Measurements from ENCODE around the gene GORAB. TPM values are rescaled to one million over a fixed set of nuclear protein-coding genes. Genes with fewer than 3 reads are reported as not detected.

The GORAB gene
- total and polyA plus RNA-seq, 2 donors (not counting 3 experiments of a cell fraction or from before 2014, with no cell fraction given): 4.4 to 6.4 TPM

DNA sequence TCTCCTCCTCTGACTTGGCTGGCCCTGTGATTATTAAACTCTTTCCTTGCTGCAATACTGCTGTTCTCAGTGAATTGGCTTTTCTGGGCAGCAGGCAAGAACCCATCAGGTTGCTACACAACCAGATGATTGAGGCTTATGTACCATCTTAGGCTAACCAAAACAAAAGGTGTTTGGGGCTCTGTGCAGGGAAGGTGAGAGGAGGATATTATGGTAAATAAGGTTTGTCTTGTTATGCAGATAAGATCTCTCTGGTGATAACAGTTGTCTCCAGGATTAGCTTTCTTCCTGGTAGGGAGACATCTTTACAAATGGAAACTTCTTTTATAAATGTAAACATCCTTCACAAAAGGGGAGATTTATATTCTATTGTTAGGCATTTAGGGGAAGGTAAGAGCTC lies 44.5 kb upstream of the GORAB start:
- no peaks in the 10 kb centered on the region for H3K36me3 ChIP-seq (ENCODE audit: control insufficient read depth in 2 of 2, extremely low read depth in 1 of 2, insufficient read depth in 2 of 2, low read length in 2 of 2)
- TF ChIP-seq, protein P1, sequence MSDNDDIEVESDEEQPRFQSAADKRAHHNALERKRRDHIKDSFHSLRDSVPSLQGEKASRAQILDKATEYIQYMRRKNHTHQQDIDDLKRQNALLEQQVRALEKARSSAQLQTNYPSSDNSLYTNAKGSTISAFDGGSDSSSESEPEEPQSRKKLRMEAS (IDR thresholded peaks at IDR 0.05; ENCODE audit: insufficient read depth, insufficient read length): no peak
- TF ChIP-seq MYC (IDR thresholded peaks at IDR 0.05; ENCODE audit: low read depth, low read length): no peak
- TF ChIP-seq JUN (IDR thresholded peaks at IDR 0.05; ENCODE audit: borderline replicate concordance, insufficient read depth, insufficient read length, low read depth): no peak
- no peak for TF ChIP-seq GATA2 (IDR thresholded peaks at IDR 0.05; ENCODE audit: insufficient read depth, insufficient read length, low read depth, low read length)
- TF ChIP-seq, protein P2, sequence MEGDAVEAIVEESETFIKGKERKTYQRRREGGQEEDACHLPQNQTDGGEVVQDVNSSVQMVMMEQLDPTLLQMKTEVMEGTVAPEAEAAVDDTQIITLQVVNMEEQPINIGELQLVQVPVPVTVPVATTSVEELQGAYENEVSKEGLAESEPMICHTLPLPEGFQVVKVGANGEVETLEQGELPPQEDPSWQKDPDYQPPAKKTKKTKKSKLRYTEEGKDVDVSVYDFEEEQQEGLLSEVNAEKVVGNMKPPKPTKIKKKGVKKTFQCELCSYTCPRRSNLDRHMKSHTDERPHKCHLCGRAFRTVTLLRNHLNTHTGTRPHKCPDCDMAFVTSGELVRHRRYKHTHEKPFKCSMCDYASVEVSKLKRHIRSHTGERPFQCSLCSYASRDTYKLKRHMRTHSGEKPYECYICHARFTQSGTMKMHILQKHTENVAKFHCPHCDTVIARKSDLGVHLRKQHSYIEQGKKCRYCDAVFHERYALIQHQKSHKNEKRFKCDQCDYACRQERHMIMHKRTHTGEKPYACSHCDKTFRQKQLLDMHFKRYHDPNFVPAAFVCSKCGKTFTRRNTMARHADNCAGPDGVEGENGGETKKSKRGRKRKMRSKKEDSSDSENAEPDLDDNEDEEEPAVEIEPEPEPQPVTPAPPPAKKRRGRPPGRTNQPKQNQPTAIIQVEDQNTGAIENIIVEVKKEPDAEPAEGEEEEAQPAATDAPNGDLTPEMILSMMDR (IDR thresholded peaks at IDR 0.05; ENCODE audit: extremely low read depth in 1 of 2, insufficient read depth in 1 of 2, low read depth in 1 of 2, low read length in 2 of 2): no peak
- no peak overlapping the region for H3K27ac ChIP-seq (ENCODE audit: insufficient read depth, low read depth, low read length)
- BruUV-seq (replicated peaks): no TSS peak
- H3K4me2 ChIP-seq (ENCODE audit: insufficient read depth, low read length): no peak overlapping the region
- no peaks in the 10 kb centered on the region for H3K4me1 ChIP-seq (ENCODE audit: control insufficient read depth, extremely low read depth, insufficient read depth, low read length)
- no peaks in the 10 kb centered on the region for H3K9me1 ChIP-seq (replicated peaks; ENCODE audit: control insufficient read depth, extremely low read depth, insufficient read depth, low read length)
- intact Hi-C loops (cut with micrococcal nuclease) (no loop called here), dilution Hi-C loops (cut with MboI; ENCODE audit: extremely low pct_ligation_motif_present, low sequenced_read_pairs) (no loop called here)
- H3K79me2 ChIP-seq (ENCODE audit: control insufficient read depth, insufficient read depth, low read length): no peaks in the 10 kb centered on the region
- H3K4me3 ChIP-seq (replicated peaks in 1 of 3; ENCODE audit: insufficient read depth in 1 of 3, low read depth in 1 of 3, low read length in 3 of 3): no peak overlapping the region
- no peak overlapping the region for H3K9ac ChIP-seq (replicated peaks; ENCODE audit: extremely low read depth, insufficient read depth, low read length)
- no peak for DNase-seq (ENCODE audit: low read depth, low spot score)
- no peaks in the 10 kb centered on the region for H4K20me1 ChIP-seq (replicated peaks; ENCODE audit: control insufficient read depth, extremely low read depth, insufficient read depth, low read length)
- CTCF ChIA-PET: no interaction called here
- H2AFZ ChIP-seq (ENCODE audit: low read depth, low read length): no peak overlapping the region
- peaks cover 2 to 3% of the 10 kb centered on the region in 2 experiments for H3K27me3 ChIP-seq (ENCODE audit: control insufficient read depth in 2 of 2, insufficient read depth in 2 of 2, low read length in 2 of 2)
- FAIRE-seq: no peak
- POLR2A ChIA-PET: no interaction called here
- no peaks in the 10 kb centered on the region for H3K9me3 ChIP-seq (replicated peaks; ENCODE audit: control insufficient read depth, insufficient read depth, low read length)

DNA sequence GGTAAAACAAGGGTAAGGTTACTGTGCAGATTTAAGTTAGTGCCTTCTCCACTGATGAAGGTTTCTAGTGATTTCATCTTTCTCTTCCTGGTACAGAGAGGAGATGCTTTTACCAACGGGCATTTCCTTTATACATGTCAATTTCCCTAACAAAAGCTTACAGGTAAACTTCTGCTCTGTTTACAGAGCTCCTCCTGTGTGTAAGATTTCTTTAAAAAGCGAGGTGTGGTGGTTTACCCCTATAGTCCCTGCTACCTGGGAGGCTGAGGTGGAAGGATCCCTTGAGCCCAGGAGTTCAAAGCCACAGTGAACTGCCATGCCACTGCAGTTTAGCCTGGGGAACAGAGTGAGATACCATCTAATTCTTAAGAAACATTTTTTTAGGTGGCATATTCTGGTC lies 40.7 kb upstream of the GORAB start:
- no peak overlapping the region for H3K4me2 ChIP-seq (ENCODE audit: insufficient read depth, low read length)
- no peak overlapping the region for H2AFZ ChIP-seq (ENCODE audit: low read depth, low read length)
- intact Hi-C loops (cut with micrococcal nuclease) (loop anchor here (5.0 kb wide), 1 partner anchor 599 kb away; the partner anchor contains the start of gene SCYL3), dilution Hi-C loops (cut with MboI; ENCODE audit: extremely low pct_ligation_motif_present, low sequenced_read_pairs) (no loop called here)
- POLR2A ChIA-PET: no interaction called here
- no TSS peak for BruUV-seq (replicated peaks)
- H3K36me3 ChIP-seq (ENCODE audit: control insufficient read depth in 2 of 2, extremely low read depth in 1 of 2, insufficient read depth in 2 of 2, low read length in 2 of 2): no peaks in the 10 kb centered on the region
- CTCF ChIA-PET: interaction anchor here (1.1 to 1.8 kb wide), 3 partner anchors 9 to 25 kb away, joined by 3 to 5 read pairs (median 4); no protein-coding TSS in a partner anchor
- DNase-seq (ENCODE audit: low read depth, low spot score) (no peak), FAIRE-seq (no peak)
- peaks cover 0 to 2% of the 10 kb centered on the region in 2 experiments for H3K27me3 ChIP-seq (ENCODE audit: control insufficient read depth in 2 of 2, insufficient read depth in 2 of 2, low read length in 2 of 2)
- no peak overlapping the region for H3K27ac ChIP-seq (ENCODE audit: insufficient read depth, low read depth, low read length)
- H4K20me1 ChIP-seq (replicated peaks; ENCODE audit: control insufficient read depth, extremely low read depth, insufficient read depth, low read length): no peaks in the 10 kb centered on the region
- no peak overlapping the region for H3K4me3 ChIP-seq (replicated peaks in 1 of 3; ENCODE audit: insufficient read depth in 1 of 3, low read depth in 1 of 3, low read length in 3 of 3)
- H3K79me2 ChIP-seq (ENCODE audit: control insufficient read depth, insufficient read depth, low read length): no peaks in the 10 kb centered on the region
- no peak overlapping the region for H3K9ac ChIP-seq (replicated peaks; ENCODE audit: extremely low read depth, insufficient read depth, low read length)
- no peaks in the 10 kb centered on the region for H3K9me3 ChIP-seq (replicated peaks; ENCODE audit: control insufficient read depth, insufficient read depth, low read length)
- H3K4me1 ChIP-seq (ENCODE audit: control insufficient read depth, extremely low read depth, insufficient read depth, low read length): peaks cover 20% of the 10 kb centered on the region
- H3K9me1 ChIP-seq (replicated peaks; ENCODE audit: control insufficient read depth, extremely low read depth, insufficient read depth, low read length): no peaks in the 10 kb centered on the region
- TF ChIP-seq JUN (IDR thresholded peaks at IDR 0.05; ENCODE audit: borderline replicate concordance, insufficient read depth, insufficient read length, low read depth) (no peak), FOS (IDR thresholded peaks at IDR 0.05; ENCODE audit: borderline replicate concordance, insufficient read depth, low read length) (no peak), MYC (IDR thresholded peaks at IDR 0.05; ENCODE audit: low read depth, low read length) (no peak), POLR2AphosphoS5 (IDR thresholded peaks at IDR 0.05; ENCODE audit: insufficient read depth, low read depth, low read length) (no peak), POLR2A (IDR thresholded peaks at IDR 0.05; ENCODE audit: low read depth, low read length) (no peak), GATA2 (IDR thresholded peaks at IDR 0.05; ENCODE audit: insufficient read depth, insufficient read length, low read depth, low read length) (no peak), EZH2 (IDR thresholded peaks at IDR 0.05; ENCODE audit: borderline replicate concordance, low read depth, low read length, severe bottlenecking) (no peak)
- TF ChIP-seq, protein P1 (IDR thresholded peaks at IDR 0.05; ENCODE audit: insufficient read depth, insufficient read length): no peak
- TF ChIP-seq, protein P2 (IDR thresholded peaks at IDR 0.05; ENCODE audit: extremely low read depth in 1 of 2, insufficient read depth in 1 of 2, low read depth in 1 of 2, low read length in 2 of 2): no peak

Data from endothelial cell of umbilical vein (primary cell).